Effector memory CD8-positive, alpha-beta T cell (primary cell): ENCODE results near the gene PRSS1.

Source experiments
- ATAC-seq: fragments of 150-1000 bp; cut with Tn5 transposase; replicated peaks from 2 replicates; pipeline ENCODE4 v1.10.0; 2021; ENCODE audit warnings: mild to moderate bottlenecking, moderate library complexity
- DNase-seq, 3 experiments: peaks; one replicate each; pipeline ENCODE4 v3.0.0; 2021
- H3K27ac Mint-ChIP-seq, 2 donors: one replicate each; pipeline ENCODE4 v1.8.0; 2022; ENCODE audit warnings: mild to moderate bottlenecking in 2 of 2, mixed read lengths in 2 of 2, moderate library complexity in 2 of 2
- H3K27me3 Mint-ChIP-seq, 2 donors: one replicate each; pipeline ENCODE4 v1.8.0; 2022; ENCODE audit warnings: mixed read lengths in 2 of 2
- H3K36me3 Mint-ChIP-seq: one replicate; pipeline ENCODE4 v1.8.0; 2022; ENCODE audit warnings: mild to moderate bottlenecking, moderate library complexity, mixed read lengths; ENCODE audit not compliant: insufficient read depth
- H3K4me1 Mint-ChIP-seq, 2 donors: one replicate each; pipeline ENCODE4 v1.8.0; 2022; ENCODE audit warnings: low read depth in 2 of 2, mixed read lengths in 2 of 2
- H3K4me3 Mint-ChIP-seq, 2 donors: one replicate each; pipeline ENCODE4 v1.8.0; 2022; ENCODE audit warnings: mild to moderate bottlenecking in 2 of 2, mixed read lengths in 2 of 2, moderate library complexity in 2 of 2
- H3K9me3 Mint-ChIP-seq, 2 donors: one replicate each; pipeline ENCODE4 v1.8.0; 2022; ENCODE audit warnings: mixed read lengths in 2 of 2

PRSS1 gene

GRCh38 chr7:142787034-142787768 is 37.9 kb downstream of the PRSS1 start:
- DNase-seq, result no peak
- no peak for ATAC-seq
- H3K36me3 Mint-ChIP-seq, result peaks cover 75% of the 10 kb centered on the region
- no peaks in the 10 kb centered on the region for H3K9me3 Mint-ChIP-seq
- peaks cover 15 to 29% of the 10 kb centered on the region in 2 donors for H3K4me1 Mint-ChIP-seq
- H3K4me3 Mint-ChIP-seq, result peak overlapping the region; percentile 92 to 99
- H3K27ac Mint-ChIP-seq, result peak overlapping the region; percentile 99
- no peaks in the 10 kb centered on the region for H3K27me3 Mint-ChIP-seq

DNA sequence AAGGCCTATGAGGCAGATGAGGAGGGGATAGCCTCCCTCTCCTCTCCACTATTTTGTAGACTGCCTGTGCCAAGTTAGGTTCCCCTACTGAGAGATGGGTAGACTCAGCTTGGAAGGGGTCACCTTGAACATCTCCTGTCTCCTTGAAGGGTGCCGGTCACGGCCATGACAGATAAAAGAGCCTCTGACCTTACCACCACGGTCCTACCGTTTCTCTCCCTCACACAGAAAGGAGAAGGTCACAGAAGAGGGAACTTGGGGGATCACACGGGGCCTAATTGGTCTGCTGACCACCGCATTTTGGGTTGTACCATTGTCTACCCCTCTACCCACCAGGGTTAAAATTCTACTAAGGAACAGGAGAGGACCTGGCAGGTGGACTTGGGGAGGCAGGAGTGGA is 38.5 kb downstream of the PRSS1 start:
- DNase-seq (no peak), ATAC-seq (no peak)
- H3K9me3 Mint-ChIP-seq, result no peaks in the 10 kb centered on the region
- H3K4me3 Mint-ChIP-seq, result peak overlapping the region; percentile 92 to 99
- H3K4me1 Mint-ChIP-seq, result peaks cover 21 to 33% of the 10 kb centered on the region in 2 donors
- no peaks in the 10 kb centered on the region for H3K27me3 Mint-ChIP-seq
- H3K36me3 Mint-ChIP-seq, result peaks cover 81% of the 10 kb centered on the region
- H3K27ac Mint-ChIP-seq, result peak overlapping the region; percentile 99

GRCh38 chr7:142788303-142789289 is 39.3 kb downstream of the PRSS1 start:
- Mint-ChIP-seq H3K27me3 (no peaks in the 10 kb centered on the region), H3K4me3 (peak overlapping the region; percentile 92 to 99)
- peak; percentile 16 for ATAC-seq

DNA sequence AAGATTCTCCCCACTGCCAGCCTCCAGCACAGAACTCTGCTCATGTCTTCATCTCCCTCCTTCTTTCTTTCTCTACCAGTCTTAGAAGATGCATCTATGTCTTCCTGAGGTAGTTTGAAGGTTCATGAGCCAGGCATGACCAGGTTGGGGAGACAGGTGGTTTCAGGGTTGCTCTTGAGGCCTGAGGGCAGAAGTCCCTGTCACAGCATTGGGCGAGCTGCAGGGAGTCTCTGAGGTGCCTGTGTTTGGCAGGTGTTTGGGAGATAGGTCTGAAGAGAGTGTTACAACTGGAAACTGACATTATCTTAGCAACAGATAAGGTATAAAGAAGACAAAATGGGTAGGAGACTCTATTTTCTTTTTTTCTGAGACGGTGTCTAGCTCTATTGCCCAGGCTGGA is 40.2 kb downstream of the PRSS1 start:
- DNase-seq (no peak), ATAC-seq (no peak)
- Mint-ChIP-seq H3K4me3 (peak overlapping the region; percentile 92 to 99), H3K9me3 (no peaks in the 10 kb centered on the region), H3K27ac (peak overlapping the region; percentile 99), H3K27me3 (no peaks in the 10 kb centered on the region), H3K4me1 (peaks cover 26 to 38% of the 10 kb centered on the region in 2 donors), H3K36me3 (peaks cover 86% of the 10 kb centered on the region)

More at GRCh38 chr7:142788303-142789289, 39.3 kb downstream of the PRSS1 start:
- peak in 1 of 3 experiments; percentile 1 for DNase-seq
- Mint-ChIP-seq H3K36me3 (peaks cover 85% of the 10 kb centered on the region), H3K27ac (peak overlapping the region; percentile 99), H3K9me3 (no peaks in the 10 kb centered on the region), H3K4me1 (peaks cover 23 to 33% of the 10 kb centered on the region in 2 donors)

GRCh38 chr7:142790056-142790455 is 40.8 kb downstream of the PRSS1 start:
- no peak for DNase-seq
- peak overlapping the region; percentile 99 for H3K27ac Mint-ChIP-seq
- H3K4me1 Mint-ChIP-seq, result peaks cover 30 to 42% of the 10 kb centered on the region in 2 donors
- no peaks in the 10 kb centered on the region for H3K27me3 Mint-ChIP-seq
- peaks cover 84% of the 10 kb centered on the region for H3K36me3 Mint-ChIP-seq
- H3K4me3 Mint-ChIP-seq, result peak overlapping the region; percentile 92 to 99
- no peak for ATAC-seq
- H3K9me3 Mint-ChIP-seq, result no peaks in the 10 kb centered on the region

DNA sequence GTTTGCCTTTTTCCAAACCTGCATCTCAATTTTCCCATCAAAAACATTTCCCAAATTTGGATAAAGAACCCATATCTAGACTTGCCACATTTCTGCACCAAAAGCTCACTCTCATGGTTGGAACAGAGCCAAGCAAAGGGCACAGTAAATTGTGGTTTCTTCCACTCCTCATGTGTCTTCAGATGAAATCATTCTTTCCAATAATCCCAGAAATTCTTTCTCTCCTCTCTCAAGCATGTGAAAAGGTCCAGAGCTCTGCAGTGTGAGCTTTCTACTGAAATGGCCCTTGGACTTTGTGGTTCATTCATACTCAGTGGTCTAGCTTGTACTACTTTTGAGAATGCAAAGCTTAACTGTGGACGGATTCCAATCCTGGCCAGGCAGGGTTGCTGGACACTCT is 41.3 kb downstream of the PRSS1 start:
- H3K27me3 Mint-ChIP-seq, result no peaks in the 10 kb centered on the region
- H3K27ac Mint-ChIP-seq, result peak overlapping the region; percentile 99
- no peaks in the 10 kb centered on the region for H3K9me3 Mint-ChIP-seq
- ATAC-seq, result no peak
- H3K4me1 Mint-ChIP-seq, result peaks cover 30 to 41% of the 10 kb centered on the region in 2 donors
- no peak for DNase-seq
- H3K4me3 Mint-ChIP-seq, result peak overlapping the region; percentile 92 to 99
- H3K36me3 Mint-ChIP-seq, result peaks cover 82% of the 10 kb centered on the region

- Mint-ChIP-seq H3K4me3 (peak overlapping the region; percentile 92 to 99), H3K36me3 (peaks cover 83% of the 10 kb centered on the region), H3K27me3 (no peaks in the 10 kb centered on the region), H3K9me3 (no peaks in the 10 kb centered on the region), H3K4me1 (peaks cover 30 to 40% of the 10 kb centered on the region in 2 donors), H3K27ac (peak overlapping the region; percentile 99)
- DNase-seq (no peak), ATAC-seq (no peak)
Measured at GRCh38 chr7:142791502-142791901, 42.2 kb downstream of the PRSS1 start.

- H3K4me3 Mint-ChIP-seq, result peak overlapping the region; percentile 92 to 99
- ATAC-seq, result no peak
Measured at GRCh38 chr7:142792129-142792528, 42.9 kb downstream of the PRSS1 start.

DNA sequence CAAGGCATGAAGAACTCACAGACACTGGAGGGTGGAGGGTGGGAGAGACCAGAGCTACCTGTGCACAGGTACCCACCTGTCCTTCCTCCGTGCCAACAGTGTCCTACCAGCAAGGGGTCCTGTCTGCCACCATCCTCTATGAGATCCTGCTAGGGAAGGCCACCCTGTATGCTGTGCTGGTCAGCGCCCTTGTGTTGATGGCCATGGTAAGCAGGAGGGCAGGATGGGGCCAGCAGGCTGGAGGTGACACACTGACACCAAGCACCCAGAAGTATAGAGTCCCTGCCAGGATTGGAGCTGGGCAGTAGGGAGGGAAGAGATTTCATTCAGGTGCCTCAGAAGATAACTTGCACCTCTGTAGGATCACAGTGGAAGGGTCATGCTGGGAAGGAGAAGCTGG is 43.3 kb downstream of the PRSS1 start:
- Mint-ChIP-seq H3K36me3 (peaks cover 83% of the 10 kb centered on the region), H3K27ac (peak overlapping the region; percentile 99), H3K27me3 (no peaks in the 10 kb centered on the region), H3K4me3 (peak overlapping the region; percentile 92 to 99), H3K9me3 (no peaks in the 10 kb centered on the region), H3K4me1 (peaks cover 30 to 43% of the 10 kb centered on the region in 2 donors)
- DNase-seq, result no peak
- ATAC-seq, result no peak

More at GRCh38 chr7:142792129-142792528, 42.9 kb downstream of the PRSS1 start:
- DNase-seq, result no peak
- H3K36me3 Mint-ChIP-seq, result peaks cover 83% of the 10 kb centered on the region
- peaks cover 30 to 40% of the 10 kb centered on the region in 2 donors for H3K4me1 Mint-ChIP-seq
- peak overlapping the region; percentile 99 for H3K27ac Mint-ChIP-seq
- H3K27me3 Mint-ChIP-seq, result no peaks in the 10 kb centered on the region
- no peaks in the 10 kb centered on the region for H3K9me3 Mint-ChIP-seq

GRCh38 chr7:142793156-142793555 is 43.9 kb downstream of the PRSS1 start:
- Mint-ChIP-seq H3K36me3 (peaks cover 83% of the 10 kb centered on the region), H3K27me3 (no peaks in the 10 kb centered on the region), H3K9me3 (no peaks in the 10 kb centered on the region), H3K4me3 (peak overlapping the region; percentile 70 to 99), H3K27ac (peak overlapping the region; percentile 99), H3K4me1 (peaks cover 30 to 48% of the 10 kb centered on the region in 2 donors)
- DNase-seq (no peak), ATAC-seq (no peak)

GRCh38 chr7:142795339-142795863 is 46.1 kb downstream of the PRSS1 start:
- peak overlapping the region; percentile 99 for H3K27ac Mint-ChIP-seq
- H3K4me3 Mint-ChIP-seq, result peak overlapping the region; percentile 99 to 100
- H3K27me3 Mint-ChIP-seq, result no peaks in the 10 kb centered on the region
- ATAC-seq (peak; percentile 29), DNase-seq (peak in 1 of 3 experiments; percentile 42)
- H3K4me1 Mint-ChIP-seq, result peaks cover 43 to 62% of the 10 kb centered on the region in 2 donors
- H3K9me3 Mint-ChIP-seq, result no peaks in the 10 kb centered on the region
- H3K36me3 Mint-ChIP-seq, result peaks cover 80% of the 10 kb centered on the region

GRCh38 chr7:142796001-142796500 is 46.8 kb downstream of the PRSS1 start:
- Mint-ChIP-seq H3K27ac (peak overlapping the region; percentile 99), H3K27me3 (no peaks in the 10 kb centered on the region), H3K4me3 (peak overlapping the region; percentile 99 to 100), H3K36me3 (peaks cover 80% of the 10 kb centered on the region), H3K4me1 (peaks cover 49 to 66% of the 10 kb centered on the region in 2 donors), H3K9me3 (no peaks in the 10 kb centered on the region)
- DNase-seq (no peak), ATAC-seq (no peak)
